GM12873 (cell line): ENCODE data around the gene GADD45GIP1.

ENCODE experiments used
- CTCF ChIP-seq: IDR thresholded peaks from 2 replicates; pipeline ENCODE4 v1.5.1; 2012; ENCODE audit warnings: low read depth, mild to moderate bottlenecking, moderate library complexity, low read length, control low read depth; ENCODE audit not compliant: insufficient read depth; ENCODE audit errors: missing control alignments

GADD45GIP1 gene

GRCh38 chr19:12982648-12983047, 25.6 kb upstream of the GADD45GIP1 start:
- TF ChIP-seq CTCF: no peak

GRCh38 chr19:12979974-12980373, 23.0 kb upstream of the GADD45GIP1 start:
- TF ChIP-seq CTCF: no peak

- no peak for TF ChIP-seq CTCF
Measured at GRCh38 chr19:12975221-12975741, 18.3 kb upstream of the GADD45GIP1 start.

GRCh38 chr19:12974301-12975220, 17.5 kb upstream of the GADD45GIP1 start:
- no peak for TF ChIP-seq CTCF

- TF ChIP-seq CTCF: no peak
Measured at GRCh38 chr19:12973236-12973635, 16.2 kb upstream of the GADD45GIP1 start.

- no peak for TF ChIP-seq CTCF
Measured at GRCh38 chr19:12970070-12970820, 13.2 kb upstream of the GADD45GIP1 start.
